ENCODE measurements around the gene SMG6.
A peak's percentile ranks its signal among the peaks of the same experiment; 100 is the strongest.
"Not testable (repeated sequence)": the region's sequence is repeated elsewhere in the genome, so short reads cannot be mapped to it uniquely, and the experiment has no call there.

The SMG6 gene

GRCh38 chr17:2028234-2028614 is 275.4 kb downstream of the SMG6 start:
- no peak for DNase-seq (ENCODE audit: low spot score)

- DNase-seq (ENCODE audit: low spot score) = no peak
These were observed 275.9 kb downstream of the SMG6 start for GRCh38 chr17:2027528-2028233.

GRCh38 chr17:2025622-2026309 is 277.8 kb downstream of the SMG6 start:
- peak; percentile 73 for DNase-seq (ENCODE audit: low spot score)

- DNase-seq (ENCODE audit: low spot score) = no peak
These were observed 278.4 kb downstream of the SMG6 start, which contains the start of gene RTN4RL1 for GRCh38 chr17:2025220-2025621. TSS of gene RTN4RL1 (minus strand) at chr17:2025334. CDS start at chr17:2024865, 469 bp downstream.

DNA sequence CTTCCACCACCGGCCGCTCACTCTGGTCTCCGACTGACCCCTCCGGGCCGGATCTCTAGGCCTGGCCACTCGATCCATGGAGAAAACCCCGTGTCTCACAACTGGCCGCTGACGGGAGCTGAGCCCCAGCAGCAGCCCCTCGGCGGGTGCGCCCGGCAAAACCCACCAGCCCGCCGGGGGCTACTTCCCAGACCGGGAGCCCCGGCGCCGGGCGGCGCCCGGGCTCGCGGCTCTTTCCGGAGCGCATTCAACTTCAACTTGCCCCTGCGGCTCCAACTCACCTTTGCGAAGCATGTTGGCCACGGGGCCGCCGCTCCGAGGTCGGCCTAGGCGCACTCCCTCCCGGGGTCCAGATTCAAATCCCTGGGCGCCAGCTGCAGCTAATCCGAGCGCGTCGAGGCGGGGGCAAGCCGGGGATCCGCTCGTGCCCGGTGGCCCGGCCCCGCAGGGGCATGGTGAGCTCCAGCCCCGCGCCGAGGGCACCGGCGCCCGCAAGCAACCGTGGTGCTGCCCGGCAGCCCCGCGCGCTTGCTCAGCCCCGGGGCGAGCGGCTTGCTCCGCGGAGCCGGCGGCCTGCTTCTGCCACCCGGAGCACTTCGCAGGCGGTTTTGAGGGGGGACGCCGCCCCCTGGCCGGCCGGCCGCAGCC is 278.9 kb downstream of the SMG6 start:
- DNase-seq (ENCODE audit: low spot score) = no peak

GRCh38 chr17:2023692-2024571 is 279.7 kb downstream of the SMG6 start:
- no peak for DNase-seq (ENCODE audit: low spot score)

DNA sequence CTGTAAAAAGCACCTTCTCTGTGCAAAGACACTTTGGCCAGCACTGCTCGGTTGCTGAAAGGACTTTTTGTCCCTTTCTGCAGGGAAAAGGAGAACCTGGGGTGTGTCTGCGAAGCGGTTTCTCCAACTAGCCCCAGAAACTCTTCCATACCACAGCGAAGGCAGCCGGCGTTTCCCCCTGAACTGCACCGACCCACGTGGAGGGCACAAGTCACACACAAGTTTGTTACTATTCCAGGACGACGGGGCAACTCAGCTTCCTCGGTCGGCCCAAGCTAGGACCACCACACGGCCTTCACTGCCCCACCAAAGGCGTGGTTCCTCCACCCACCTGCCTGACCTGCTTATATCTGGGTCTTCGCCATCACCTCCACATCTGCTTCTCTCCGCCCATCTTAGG is 280.3 kb downstream of the SMG6 start:
- no peak for DNase-seq (ENCODE audit: low spot score)

DNA sequence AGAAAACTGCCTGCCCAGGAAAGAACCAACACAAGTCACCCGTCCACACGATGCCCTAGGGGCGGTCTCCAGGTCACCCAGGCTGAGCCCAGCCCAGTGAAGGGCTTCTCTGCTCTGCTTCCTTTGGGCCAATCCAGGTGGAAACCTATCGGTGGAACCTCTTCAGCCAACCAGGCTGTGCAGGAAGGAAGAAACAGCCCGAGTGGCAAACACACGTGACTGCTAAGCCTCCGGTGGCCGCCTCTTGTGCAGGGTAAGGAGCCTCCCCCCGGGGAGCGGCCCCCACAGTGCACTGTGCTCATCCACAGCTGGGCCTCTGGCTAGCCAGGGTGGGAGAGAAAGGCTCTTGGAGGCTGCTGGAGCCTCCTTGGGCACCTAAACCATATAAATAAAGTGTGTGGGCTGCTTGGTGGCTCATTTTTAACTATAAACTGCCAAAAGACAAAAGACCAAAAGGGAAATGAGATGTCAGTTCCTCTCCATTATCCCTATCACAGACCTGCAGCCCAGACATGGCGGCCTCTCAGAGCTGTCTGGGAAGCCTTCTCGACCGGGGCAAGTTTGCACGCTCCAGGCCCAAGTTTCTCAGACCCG is 280.8 kb downstream of the SMG6 start:
- no peak for DNase-seq (ENCODE audit: low spot score)

DNA sequence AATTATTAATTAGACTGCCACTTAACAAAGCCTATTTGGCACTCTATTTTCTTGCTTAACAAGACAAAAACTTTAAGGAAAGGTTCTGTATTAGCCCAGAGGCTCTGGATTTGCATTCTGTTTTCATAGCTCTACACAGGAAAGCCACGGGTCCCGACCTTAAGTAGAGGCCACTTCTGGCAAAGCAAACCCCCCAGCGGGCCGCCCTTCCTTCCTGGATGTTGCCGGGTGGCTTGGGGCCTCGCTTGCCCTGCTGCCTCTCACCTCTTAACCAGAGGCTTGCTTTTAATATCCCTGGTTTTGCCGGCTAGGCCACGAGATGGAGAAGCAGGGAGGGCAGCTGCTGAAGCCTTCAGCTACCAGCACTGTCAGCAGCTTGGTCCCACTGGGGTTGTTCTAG is 282.9 kb downstream of the SMG6 start:
- no peak for DNase-seq (ENCODE audit: low spot score)

DNA sequence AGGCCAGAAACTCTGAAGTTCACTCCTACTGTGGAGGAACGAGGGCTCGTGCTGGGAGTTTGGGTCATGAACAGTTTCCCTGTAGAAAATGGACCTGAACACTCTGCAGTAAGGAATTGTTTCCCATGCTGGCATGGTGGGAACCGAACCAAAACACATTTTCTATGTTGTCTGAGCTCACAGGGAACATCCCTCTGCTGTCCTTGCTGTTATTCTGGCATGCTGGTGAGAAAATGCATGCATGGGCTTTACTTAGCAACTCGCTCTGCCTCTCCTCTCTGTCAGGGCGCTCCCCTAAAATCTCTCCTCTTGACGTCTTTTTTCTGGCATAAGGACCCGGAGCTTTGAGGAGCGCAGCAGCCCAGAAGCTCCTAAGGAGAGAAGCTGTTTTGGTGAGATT is 283.9 kb downstream of the SMG6 start:
- no peak for DNase-seq (ENCODE audit: low spot score)

GRCh38 chr17:2018716-2019510 is 284.7 kb downstream of the SMG6 start:
- DNase-seq (ENCODE audit: low spot score) = no peak

DNA sequence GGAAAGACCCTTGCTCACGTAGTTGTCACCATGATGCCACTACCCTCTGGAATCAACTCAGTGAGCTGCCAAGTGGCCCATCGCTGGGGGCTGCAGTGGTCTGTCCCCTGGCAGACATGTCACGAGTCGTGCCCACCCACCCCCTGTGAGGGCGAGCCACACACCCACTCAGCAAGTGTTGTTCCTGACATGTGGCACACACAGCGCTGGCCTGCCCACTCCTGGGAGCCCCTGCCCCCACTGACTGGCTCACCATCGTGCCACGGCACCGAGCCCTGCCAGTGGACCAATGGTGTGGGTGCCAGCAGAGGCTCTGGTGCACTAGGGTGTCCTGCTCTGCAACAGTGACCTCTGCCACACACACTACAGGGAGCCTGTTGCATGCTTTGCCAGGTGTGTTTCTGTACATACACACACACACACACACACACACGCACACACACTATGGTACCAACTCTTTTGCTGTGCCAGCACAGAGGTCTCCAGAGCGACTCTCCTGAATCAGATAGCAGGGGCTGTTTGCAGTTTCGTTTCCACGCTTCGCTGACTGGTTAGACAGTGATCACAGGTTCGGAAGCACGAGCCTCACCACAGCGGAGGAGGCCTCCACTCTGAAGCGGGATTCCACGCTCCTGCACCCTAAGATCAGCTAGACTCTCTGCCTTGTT is 286.2 kb downstream of the SMG6 start:
- no peak for DNase-seq (ENCODE audit: low spot score)

DNA sequence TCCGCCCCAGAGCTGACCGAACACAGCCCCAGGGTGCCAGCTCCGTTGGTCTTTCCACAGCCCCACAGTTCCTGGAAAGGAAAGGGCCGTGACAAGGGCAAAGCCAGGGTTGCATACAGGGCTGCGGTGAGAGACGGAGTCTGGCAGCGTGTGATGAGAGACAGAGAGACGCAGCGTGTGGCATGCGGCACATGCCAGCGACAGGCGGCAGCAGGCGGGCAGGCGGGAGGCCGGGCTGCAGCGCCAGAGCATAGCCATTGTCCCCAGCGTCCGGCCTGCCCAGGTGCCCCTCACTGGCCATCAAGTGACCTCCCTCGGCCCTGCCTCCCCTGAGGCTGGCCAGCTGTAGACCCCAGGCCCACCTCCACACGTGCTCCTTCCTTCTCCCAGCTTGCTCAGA is 287.1 kb downstream of the SMG6 start:
- DNase-seq (ENCODE audit: low spot score) = no peak

DNA sequence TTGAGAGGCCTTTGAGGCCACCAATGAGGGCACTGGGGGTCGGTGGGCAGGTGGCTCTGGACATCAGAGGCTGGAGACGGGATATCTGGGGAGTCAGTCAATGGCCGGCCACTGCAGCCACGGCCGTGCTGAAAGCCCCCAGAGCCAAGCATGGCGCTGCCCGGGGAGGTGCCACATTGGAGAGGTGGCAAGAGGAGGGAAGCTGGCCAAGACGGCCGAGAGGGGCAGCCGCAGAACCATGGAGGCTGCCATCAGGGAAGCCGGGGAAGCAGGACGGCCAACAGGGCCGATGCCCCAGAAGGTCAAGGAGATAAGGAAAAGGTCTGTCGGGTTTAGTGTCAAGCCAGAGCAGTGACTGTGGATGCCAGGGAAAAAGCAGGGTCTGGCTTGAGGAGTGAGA is 288.3 kb downstream of the SMG6 start:
- DNase-seq (ENCODE audit: low spot score) = no peak

GRCh38 chr17:2013994-2014317 is 289.6 kb downstream of the SMG6 start:
- no peak for DNase-seq (ENCODE audit: low spot score)

- not testable (repeated sequence) for DNase-seq (ENCODE audit: low spot score)
These were observed 290.2 kb downstream of the SMG6 start for GRCh38 chr17:2013220-2013993.

DNA sequence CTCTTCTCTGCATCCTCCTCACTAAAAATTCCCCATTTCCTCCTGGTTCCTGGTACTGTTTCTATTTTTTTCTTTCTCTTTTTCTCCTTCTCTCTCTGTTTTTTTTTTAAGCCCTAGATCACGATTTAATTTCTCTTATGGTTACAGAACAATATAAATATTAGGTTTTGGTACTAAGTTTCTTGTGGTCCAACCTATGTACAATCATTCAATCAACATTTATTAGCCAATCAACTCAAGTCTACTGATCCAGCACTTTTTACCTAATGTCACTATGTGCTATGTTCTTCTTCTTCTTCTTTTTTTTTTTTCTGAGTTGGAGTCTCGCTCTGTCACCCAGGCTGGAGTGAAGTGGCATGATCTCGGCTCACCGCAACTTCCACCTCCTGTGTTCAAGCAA is 291.1 kb downstream of the SMG6 start:
- no peak for DNase-seq (ENCODE audit: low spot score)

- no peak for DNase-seq (ENCODE audit: low spot score)
These were observed 291.9 kb downstream of the SMG6 start for GRCh38 chr17:2011411-2012371.

Data from COLO829 (cell line).